GM19043 (cell line): ENCODE measurements around the gene HABP4.

Experiments used
- ATAC-seq: cut with Tn5 transposase; IDR thresholded peaks from one replicate; pipeline ENCODE4 v1.9.1; 2021; ENCODE audit warnings: low read depth; ENCODE audit not compliant: unreplicated experiment

Gene HABP4, protein sequence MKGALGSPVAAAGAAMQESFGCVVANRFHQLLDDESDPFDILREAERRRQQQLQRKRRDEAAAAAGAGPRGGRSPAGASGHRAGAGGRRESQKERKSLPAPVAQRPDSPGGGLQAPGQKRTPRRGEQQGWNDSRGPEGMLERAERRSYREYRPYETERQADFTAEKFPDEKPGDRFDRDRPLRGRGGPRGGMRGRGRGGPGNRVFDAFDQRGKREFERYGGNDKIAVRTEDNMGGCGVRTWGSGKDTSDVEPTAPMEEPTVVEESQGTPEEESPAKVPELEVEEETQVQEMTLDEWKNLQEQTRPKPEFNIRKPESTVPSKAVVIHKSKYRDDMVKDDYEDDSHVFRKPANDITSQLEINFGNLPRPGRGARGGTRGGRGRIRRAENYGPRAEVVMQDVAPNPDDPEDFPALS

DNA sequence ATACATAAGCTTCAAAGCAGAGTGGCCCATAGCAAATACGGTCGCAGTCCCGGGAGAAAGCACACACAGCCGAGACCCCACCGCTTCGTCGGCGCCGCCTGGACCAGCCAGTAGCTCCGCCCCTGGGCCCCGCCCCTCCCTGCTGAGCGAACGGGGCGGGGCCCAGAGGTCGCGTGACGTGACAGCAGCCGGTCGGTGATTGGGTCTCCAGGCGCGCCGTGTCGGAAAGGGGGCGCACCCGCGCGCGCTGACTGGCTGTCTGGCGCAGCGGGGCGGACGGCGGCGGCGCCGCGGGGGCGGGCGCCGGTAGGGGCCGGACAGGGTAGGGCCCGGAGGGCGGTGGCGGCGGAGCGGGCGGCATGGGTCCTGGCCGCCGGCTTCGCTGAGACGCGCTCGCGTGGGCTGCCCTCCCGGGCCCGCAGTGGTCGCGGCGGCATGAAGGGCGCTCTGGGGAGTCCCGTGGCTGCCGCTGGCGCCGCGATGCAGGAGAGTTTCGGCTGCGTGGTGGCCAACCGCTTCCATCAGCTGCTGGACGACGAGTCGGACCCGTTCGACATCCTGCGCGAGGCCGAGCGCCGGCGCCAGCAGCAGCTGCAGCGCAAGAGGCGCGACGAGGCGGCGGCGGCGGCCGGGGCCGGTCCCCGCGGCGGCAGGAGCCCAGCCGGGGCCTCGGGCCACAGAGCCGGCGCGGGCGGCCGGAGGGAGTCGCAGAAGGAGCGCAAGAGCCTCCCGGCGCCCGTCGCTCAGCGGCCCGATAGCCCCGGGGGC lies at the start of gene HABP4:
Gene HABP4, plus strand, starts transcription at position 325 of the 768 bp plus-strand sequence. Its CDS starts 111 bp downstream, at position 436.
- peak; percentile 92 for ATAC-seq

DNA sequence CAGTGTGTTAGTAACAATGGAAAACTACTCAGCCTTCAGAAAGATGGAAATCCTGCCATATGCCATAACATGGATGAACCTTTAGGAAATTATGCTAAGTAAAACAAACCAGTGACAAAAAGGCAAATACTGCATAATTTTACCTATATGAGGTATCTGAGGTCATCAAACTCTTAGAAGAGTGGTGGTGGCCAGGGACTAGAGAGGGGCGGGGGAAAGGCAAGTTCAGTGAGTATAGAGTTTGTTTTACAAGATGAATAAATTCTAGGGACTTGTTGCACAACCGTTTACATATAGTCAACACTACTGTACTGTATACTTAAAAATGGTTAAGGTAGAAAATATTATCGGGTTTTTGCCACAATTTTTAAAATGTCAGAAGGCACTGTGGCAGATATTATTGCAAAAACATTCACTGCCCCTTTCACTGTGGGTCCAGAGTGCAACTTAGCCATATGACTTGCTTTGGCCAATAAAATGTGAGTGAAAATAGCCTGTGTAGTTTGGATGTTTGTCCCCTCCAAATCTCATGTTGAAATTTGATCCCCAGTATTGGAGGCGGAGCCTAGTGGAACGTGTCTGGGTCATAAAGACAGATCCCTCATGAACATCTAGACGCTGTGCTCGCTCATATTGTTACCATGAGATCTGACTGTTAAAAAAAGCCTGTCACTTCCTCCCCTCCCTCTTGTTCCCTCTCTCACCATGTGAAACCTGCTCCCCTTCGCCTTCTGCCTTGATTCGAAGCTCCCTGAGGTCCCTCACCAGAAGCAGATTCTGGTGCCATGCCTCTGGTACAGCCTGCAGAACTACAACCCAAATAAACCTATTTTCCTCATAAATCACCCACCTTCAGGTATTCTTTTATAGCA lies 41.3 kb upstream of the HABP4 start:
- ATAC-seq: no peak

DNA sequence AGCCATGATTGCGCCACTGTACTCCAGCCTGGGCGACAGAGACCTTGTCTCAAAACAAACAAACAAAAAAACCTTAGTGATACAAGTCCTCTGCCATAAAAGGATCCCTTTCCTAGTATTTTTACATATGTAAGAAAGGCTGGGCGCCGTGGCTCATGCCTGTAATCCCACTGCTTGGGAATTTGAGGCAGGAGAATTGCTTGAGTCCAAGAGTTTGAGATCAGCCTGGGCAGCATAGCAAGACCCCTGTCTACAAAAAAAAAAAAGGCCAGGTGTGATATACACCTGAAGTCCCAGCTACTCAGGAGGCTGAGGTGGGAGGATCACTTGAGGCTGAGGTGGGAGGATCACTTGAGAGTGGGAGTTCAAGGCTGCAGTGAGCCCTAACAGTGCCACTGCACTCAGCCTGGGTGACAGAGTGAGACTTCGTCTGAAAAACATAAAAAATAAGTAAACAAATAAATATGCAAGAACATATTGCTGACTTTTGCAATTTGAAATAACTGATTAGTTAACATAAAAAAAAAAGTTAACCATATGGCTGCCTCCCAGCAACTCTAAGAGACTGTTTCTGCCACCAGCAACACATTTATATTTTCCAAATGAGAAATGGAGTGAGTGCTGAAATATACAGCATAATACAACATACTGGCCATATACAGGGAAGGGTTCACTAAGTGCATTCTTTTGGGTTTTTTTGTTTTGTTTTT lies 38.7 kb upstream of the HABP4 start:
- ATAC-seq: no peak

DNA sequence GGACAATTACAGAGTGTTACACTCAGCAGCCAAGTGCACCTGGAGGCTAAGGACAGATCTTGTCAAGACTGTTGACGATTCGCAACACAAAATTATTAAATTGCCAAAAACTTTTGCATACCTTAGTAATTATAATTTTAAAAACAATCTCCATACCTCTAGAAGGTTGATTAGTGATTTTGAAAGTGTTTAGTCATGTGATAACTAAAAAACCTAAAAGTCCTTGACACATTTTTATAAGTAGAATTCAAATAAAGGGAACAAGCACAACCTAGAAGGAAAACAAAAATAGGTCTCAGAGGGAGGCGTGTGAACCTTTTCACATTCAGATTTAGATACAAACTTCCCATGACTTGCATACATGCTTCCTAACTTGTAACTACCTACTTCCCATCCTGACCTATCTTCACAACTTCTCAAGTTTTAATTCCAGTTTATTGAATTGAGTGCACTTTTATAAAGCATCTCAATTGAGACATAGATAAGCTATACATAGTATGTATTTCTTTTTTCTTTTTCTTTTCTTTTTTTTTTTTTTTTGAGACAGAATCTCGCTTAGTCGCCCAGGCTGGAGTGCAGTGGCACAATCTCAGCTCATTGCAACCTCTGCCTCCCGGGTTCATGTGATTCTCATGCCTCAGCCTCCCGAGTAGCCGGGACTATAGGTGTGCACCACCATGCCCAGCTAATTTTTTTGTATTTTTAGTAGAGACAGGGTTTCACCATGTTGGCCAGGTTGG lies 37.6 kb upstream of the HABP4 start:
- no peak for ATAC-seq

DNA sequence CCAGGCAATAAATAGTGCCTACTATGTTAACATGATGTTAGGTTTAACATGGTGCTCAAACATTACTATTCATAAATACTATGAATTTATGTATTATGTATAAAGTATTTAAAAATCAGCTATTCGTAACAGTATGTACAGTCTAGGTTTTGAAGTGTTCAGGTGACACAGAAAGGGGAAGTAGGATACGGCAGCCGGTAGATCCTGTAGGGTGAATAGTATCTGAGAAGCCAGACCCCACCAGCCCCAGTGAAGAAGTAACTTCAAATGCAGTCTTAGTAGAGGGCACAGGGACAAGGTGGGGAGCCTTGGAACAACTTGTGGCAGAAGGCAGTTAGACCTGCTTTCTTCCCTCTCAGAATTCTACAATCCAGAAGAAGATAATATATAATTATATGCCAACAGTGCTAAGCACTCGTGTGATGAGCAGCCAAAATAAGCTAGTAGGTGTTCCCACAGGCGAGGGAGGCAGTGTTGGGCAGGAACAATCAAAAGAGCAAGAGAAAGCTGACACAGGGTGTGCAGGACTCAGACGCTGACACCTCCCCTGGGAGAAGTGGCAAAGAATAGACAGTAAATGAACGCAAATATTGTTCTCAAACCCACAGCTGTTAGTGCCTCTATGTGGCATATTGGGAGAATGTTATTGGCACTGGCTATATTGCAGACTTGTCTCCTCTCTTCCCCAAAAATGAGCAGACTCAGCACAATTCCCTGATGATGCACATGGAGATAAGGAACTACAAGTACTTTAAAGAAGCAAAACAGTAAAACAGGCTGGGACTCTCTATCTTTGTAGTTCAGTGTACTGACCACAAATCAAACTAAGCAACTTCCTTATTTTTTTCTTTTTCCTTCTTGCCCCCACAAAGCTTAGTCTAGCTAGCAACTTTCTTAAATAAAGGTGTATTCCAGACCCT lies 36.4 kb upstream of the HABP4 start:
- ATAC-seq: peak; percentile 38

DNA sequence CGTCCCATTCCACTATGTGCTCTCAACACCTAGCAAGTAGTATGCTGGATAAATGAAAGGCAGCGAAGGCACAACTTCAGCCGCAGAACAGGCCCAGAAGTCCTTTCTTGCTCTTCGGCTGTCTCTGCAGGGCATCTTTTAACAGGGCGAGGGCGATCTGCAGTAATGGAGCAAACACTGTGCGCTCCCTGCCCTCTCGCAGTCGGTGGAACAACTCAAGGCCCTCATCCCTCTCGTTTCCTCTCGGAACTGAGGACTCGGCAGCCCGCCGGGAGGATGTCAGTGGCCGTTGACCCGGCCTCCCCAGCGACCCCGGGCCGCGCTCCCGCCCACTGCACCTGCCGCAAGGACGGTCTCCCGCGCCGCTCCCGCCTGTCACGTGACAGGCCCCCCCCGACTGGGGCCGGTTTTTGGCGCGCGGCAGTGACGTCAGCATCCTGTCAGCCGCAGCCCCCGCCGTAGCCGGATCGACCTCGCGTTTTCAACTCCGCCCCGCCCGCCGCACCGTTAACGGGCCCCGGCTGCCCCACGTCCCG lies 32.9 kb upstream of the HABP4 start:
- no peak for ATAC-seq

DNA sequence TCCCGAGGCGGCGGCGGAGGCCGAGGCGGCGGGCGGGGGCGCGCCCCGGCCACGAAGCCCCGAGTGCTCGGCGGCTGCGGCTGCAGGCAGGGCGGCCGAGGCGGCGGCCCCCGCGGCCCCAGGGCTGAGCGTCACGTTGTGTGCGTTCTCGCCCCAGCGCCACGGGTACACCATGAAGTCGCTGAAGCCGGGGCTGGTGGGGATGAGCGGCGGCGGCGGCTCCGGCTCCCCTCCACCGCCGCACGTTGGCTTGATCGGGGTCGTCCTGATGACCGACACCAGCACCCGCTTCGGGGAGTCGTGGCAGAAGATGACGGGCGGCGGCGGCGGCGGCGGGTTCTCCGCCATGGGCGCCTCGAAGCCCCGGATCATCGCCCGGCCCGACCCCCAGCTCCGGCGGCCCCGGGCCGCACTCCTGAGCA lies 32.3 kb upstream of the HABP4 start:
- no peak for ATAC-seq

DNA sequence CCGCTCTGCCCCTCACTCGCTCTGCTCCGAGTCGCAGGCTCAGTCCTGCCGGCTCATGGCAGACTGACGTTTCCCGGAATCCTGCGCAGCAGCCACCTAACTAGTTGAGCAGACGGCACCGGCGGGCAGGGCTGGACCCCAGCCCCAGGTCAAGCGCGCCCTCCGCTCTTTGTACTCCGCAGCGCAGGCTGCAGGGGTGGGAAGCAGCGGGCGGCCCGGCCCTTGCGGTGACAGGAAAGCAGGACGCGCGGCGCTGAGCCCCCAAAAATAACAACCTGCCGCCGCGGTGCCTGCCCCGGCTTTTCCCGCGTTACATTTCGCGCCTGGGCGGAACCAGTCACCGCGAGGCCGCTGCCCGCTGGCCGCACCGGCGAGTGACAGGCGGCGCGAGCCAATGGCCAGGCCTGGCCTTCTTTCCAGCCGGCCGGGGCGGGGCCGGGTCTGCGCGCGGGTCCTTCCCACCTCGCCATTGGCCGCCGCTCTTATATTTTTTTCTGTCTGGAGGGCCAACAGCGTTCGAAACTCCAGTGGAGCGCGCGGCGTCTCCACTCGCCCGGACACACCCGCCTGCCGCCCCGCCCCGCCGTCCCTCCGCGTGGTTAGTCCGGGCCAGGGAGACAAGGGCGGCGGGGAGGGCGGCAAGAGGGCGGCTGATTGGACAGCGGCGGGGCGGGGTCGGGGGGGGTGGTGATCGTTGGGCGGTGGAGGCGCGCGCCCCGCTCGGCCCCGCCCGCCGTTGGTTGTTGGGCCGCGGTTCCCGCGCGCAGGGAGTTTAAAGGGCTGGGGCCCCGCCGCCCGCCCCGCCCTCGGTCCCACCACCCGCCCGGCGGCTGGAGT lies 31.7 kb upstream of the HABP4 start, which contains the start of gene ZNF367:
Gene ZNF367, minus strand, starts transcription at position 288 of the 837 bp plus-strand sequence. CDS start 338 bp downstream, outside the sequence.
- peak; percentile 53 for ATAC-seq

DNA sequence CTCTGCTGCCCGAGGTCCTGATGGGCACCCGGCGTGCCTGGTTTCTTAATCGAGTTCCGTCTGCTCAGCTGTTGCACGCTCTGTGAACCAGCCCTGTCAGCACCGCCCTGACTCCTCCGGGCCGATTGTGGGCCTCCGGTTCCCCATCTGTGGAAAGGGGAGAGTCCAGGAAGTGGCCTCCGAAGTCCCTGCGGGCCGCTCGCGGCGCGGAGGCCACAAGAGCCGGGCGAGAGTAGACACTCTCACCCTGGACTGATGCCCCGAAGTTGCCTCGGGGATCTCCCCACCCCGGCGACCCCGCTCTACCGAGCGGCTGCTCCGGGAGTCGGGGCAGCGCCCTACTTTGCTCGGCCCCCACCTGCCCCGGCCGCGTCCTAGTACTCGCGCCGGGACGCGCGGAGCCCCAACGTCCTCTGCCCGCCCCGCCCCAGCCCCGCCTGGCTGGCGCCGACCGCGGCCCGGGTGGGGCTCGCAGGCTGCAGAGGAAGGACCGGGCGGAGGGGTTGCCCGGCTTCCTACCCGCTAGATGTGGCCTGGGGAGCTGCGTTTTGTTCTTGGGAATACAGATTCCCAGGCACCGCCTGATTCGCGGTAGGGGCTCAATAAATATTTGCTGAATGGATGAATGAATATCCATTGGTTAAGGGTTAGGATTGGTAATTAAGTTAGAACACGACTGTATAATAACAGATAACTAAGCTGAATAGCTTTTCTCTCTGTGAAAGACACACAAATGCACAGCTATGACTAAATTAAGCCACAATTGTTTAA lies 30.9 kb upstream of the HABP4 start:
- ATAC-seq: peak; percentile 27

DNA sequence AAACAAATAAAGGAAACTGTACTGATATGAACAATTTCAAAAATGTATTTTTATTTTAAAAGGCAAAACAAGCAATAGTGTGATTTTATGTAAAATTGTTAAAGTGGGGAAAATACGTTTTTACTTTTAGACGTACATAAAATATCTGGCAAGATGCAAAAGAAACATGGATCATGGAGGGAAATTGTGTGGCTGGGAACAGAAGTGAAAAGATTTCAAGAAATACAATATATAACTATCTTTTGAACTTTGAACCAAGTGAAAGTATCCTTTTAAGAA lies 30.3 kb upstream of the HABP4 start:
- no peak for ATAC-seq

DNA sequence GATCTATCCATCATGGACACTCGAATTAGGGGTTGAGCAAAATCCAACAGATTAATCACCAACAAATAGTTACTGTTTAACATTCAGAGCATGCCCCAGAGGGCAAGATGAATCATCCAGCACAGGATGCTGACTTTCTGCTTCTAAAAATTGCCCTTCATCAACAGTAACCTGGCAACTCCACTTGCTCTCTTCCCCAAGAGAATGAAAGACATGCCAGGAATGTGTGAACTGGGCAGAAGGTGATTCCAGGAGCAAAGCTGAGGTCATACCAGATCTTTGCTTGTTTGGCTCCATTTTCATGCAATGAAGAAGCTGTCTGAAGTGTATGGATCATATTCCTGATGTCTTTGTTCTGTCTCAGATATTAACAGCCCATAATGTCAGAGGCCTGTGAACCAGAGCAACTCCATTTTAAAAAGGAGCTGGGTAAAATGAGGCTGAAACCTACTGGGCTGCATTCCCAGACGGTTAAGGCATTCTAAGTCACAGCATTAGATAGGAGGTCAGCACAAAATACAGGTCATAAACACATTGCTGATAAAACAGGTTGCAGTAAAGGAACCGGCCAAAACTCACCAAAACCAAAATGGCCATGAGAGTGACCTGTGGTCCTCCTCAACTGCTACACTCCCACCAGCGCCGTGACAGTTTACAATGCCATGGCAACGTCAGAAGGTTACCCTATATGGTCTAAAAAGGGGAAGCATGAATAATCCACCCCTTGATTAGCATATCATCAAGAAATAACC lies 29.3 kb upstream of the HABP4 start:
- no peak for ATAC-seq

DNA sequence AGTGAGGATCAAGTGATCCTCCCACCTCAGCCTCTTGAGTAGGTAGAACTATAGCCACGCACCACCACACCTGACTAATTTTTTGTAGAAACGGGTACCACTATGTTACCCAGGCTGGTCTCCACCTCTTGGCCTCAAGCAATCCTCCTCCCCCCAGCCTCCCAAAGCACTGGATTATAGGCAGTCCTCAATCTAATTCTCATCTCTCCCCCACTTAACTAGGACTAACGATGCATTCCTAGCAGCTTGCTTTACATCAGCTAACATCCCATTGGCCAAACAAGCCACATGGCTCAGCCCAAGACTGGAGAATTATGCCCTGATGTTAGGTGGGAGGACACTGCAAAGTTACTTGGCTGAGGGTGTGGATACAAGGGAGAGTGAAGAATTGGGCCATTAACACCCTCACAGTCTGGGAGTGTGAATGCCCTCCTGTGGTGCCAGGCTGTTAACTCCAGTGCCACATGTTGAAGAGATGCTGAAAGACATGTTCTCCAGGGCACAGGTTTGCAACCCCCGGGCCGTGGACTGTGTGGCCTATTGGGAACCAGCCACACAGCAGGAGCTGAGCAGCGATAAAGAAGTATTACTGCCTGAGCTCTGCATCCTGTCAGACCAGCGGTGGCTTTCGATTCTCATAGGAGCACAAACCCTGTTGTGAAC lies 26.5 kb upstream of the HABP4 start:
- no peak for ATAC-seq

DNA sequence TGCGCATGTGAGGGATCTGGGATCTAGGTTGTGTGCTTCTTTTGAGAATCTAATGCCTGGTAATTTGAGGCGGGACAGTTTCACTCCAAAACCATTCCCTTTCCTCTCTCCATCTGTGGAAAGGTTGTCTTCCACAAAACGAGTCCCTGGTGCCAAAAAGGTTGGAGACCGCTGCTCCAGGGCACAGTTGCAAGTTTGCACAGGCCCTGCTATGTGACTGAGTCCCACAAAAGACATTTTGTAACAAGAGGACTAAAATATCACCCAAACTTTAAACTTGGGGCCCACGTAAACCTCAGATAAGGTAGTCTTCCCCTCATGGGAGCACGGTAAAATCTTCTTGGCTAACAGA lies 26.0 kb upstream of the HABP4 start:
- ATAC-seq: no peak

DNA sequence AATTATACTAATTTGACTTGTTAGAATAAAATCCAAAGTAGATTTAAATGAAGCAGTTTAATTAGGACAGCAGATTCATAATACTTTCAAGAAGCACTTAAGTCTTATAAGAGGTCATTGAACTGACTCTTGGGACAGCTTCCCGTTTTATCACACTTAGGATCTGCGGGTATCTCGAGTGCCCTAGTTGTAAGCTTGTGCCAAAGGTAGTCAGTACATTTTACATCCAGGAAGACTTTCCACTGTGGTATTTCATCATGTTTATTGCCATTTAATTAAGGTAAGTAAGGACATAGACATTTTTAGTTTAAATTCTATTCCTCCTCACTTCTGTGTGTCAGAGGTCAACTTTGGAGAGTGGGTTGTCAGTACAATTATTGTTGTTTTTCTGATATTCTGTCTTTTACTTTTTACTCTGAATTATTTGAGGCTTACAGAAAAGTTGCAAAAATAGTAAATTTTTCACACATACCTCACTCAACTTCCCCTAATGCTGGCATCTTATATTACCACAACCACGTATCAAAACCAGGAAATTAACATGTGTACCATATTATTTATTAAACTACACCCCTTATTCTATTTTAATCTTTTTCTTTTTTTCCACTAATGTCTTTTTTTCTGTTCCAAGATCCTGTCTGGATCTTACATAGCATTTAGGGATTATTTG lies 24.3 kb upstream of the HABP4 start:
- no peak for ATAC-seq

DNA sequence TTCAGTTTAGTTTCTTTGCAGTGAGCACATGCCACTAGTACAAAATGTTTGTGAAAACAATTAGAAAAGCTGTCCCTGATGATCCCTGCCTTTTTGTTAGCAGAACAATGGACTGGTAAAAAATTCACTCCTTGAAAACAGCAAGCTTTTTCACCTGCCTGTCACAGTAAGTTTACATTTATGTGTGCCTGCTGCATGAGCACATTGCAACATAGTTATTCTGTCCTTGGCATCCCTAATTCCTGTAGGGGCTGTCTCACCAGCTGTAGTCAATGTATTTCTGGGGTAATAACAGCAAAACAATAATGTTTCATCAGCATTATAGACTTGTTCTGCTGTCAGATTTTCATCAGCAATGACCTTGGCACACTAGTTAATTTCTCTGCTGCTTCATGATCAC lies 20.2 kb upstream of the HABP4 start:
- no peak for ATAC-seq
